Epithelial cell of proximal tubule (primary cell): Measurements from ENCODE around the gene C1RL. TPM values are rescaled to one million over a fixed set of nuclear protein-coding genes. Genes with fewer than 3 reads are reported as not detected.

ENCODE experiments used
- DNase-seq: peaks from one replicate; pipeline ENCODE4 v3.0.0-alpha.2; 2011; ENCODE audit warnings: low read depth
- H3K4me3 ChIP-seq: 2 replicates; pipeline ENCODE4 v1.5.1; 2011; ENCODE audit warnings: low read depth, mild to moderate bottlenecking, low read length
- total RNA-seq: library from RNA; depleted of rRNA; stranded (reverse); fragments of >200 nt; gene quantifications from 2 replicates; pipeline ENCODE4 v1.2.3, GENCODE V29; 2015
- TF ChIP-seq, protein P1 (sequence below): conservative IDR thresholded peaks from 2 replicates; pipeline ENCODE4 v1.5.1; 2012; ENCODE audit warnings: low read depth, mild to moderate bottlenecking, low read length

The C1RL gene
- total RNA-seq, 1 donor from 2014 or later, result 11.2 TPM

DNA sequence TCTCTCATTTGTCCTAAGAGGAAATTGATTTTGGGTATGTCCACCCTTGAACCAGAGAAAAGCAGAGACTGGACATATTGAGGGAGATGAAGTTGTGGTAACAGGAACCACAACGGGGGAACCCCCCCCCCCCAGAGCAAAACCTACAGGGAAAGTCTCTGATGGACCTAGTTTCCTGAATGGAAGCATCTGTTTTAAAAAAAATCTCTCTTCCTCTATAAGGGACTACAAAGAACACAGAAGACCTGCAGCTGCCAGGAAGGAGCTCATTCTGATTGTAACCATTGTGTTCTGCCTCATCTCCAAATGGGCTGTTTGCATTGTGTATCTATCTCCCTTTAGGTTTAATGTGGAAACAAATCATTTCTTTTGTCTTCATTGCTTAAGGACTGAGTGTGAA, 35.1 kb downstream of the C1RL start:
- DNase-seq, result no peak
- no peak overlapping the region for H3K4me3 ChIP-seq
- TF ChIP-seq, protein P1, sequence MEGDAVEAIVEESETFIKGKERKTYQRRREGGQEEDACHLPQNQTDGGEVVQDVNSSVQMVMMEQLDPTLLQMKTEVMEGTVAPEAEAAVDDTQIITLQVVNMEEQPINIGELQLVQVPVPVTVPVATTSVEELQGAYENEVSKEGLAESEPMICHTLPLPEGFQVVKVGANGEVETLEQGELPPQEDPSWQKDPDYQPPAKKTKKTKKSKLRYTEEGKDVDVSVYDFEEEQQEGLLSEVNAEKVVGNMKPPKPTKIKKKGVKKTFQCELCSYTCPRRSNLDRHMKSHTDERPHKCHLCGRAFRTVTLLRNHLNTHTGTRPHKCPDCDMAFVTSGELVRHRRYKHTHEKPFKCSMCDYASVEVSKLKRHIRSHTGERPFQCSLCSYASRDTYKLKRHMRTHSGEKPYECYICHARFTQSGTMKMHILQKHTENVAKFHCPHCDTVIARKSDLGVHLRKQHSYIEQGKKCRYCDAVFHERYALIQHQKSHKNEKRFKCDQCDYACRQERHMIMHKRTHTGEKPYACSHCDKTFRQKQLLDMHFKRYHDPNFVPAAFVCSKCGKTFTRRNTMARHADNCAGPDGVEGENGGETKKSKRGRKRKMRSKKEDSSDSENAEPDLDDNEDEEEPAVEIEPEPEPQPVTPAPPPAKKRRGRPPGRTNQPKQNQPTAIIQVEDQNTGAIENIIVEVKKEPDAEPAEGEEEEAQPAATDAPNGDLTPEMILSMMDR, result no peak

DNA sequence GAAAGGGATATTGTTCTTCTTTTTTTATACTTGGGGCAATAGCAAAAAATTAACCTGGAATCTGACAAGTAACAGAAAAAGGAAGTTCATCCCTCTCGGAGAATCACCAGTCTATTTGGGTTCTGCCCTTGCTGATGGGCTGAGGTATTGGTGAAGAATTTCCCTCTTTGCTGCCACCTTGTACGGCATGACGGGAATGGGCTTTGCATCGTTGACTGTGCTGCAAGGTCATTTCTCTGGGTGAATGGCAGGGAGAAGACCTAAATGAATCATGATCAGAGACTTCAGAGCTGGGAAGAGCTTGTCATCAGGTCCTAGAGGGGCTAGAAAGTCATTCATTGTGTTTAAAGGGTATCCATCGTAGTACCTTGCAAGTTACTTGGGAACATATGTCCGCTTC, 36.5 kb downstream of the C1RL start:
- TF ChIP-seq, protein P1, result no peak

DNA sequence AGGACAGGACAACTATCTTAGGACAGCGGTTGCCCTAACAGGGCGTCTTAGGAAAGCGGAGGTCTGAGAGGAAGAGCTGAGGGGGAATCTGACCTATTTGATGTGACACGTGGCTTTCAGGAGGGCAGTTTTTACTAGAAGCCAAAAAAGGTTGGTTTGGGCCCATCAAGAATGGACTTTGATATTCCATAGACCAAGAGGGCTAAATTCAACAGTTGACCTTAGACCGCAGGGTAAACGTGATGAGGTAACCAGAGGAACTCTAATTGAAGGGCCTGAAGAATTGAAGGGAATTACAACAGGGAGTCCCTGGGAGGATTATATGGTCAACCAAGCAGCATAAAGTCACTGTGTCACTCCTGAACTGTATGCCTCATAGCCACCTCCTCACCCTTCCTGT, 37.0 kb downstream of the C1RL start:
- no peak overlapping the region for H3K4me3 ChIP-seq
- no peak for DNase-seq
- TF ChIP-seq, protein P1, result no peak

More for the DNA sequence above, 36.5 kb downstream of the C1RL start:
- no peak overlapping the region for H3K4me3 ChIP-seq
- DNase-seq, result peak; percentile 25

DNA sequence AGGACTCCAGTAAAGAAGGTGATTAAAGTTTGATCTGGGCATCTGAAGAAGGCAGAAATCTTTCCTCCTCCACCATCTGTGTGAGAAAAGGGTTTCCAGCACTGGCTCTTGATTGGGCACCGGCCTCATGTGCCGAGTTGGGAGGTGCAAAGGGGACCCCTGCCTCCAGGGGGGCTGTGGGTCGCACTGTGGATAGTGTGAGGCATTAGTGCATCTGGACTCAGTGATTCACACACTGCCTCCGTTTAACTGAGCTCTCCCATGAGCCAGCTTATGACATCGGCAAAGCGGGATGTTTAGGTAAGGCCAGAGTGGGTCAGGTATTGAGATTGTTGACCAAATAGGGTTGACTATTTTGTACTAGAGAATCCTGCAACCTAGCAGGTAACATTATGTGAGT, 39.6 kb downstream of the C1RL start:
- no peak for DNase-seq
- TF ChIP-seq, protein P1, result no peak
- H3K4me3 ChIP-seq, result no peak overlapping the region

DNA sequence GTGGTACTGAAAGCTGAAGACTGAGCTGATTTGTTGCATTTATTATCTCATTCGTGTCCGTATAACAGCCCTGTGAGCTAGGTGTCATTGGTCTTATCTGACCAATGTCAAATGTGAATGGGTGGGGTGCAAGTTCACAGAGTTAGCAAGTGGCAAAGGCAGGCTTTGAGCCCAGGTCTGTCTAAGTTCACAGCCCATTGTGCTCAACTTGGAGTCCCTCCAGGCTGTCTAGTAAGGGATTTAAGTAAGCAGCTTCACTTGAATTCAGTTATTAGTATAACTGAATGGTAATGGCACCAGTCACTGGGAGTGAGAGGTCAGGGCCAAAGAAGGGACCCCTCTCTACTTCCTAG, 40.0 kb downstream of the C1RL start:
- DNase-seq, result no peak
- TF ChIP-seq, protein P1, result no peak

DNA sequence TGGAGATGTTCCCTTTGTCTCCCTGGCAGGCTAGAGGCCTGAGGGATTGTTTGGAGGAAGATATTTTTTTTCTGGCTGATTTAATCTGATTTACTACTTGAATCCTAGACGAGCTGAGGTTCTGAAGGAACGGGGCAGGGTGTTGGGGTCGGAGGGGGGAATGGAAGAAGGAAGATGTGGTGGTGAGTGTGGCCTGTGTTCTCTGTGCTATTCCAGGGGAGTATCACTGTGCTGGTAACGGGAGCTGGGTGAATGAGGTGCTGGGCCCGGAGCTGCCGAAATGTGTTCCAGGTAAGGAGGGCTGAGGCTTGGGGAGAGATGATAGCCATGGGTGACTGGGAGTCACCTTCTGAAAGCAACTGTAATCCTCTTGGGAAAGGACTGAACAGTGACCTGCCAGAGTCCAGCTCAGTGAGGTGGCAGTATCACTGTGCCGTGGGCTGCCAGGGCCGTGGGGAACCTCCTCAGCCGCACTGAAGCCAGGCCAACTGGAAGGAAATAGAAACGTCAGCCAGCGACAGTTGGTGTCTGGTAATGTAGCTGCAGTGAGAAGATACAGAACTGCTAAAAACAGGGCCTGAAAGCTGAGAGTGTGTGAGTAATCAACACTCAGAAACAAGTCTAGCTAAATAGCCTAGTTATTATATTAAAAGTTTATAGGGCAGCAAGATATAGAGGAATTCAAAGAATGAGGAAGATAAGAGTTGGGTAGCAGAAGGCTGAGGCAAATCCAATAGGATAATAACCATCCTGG, 40.6 kb downstream of the C1RL start:
- H3K4me3 ChIP-seq, result no peak overlapping the region
- DNase-seq, result no peak
- TF ChIP-seq, protein P1, result no peak

More for the DNA sequence above, 40.0 kb downstream of the C1RL start:
- H3K4me3 ChIP-seq, result no peak overlapping the region

DNA sequence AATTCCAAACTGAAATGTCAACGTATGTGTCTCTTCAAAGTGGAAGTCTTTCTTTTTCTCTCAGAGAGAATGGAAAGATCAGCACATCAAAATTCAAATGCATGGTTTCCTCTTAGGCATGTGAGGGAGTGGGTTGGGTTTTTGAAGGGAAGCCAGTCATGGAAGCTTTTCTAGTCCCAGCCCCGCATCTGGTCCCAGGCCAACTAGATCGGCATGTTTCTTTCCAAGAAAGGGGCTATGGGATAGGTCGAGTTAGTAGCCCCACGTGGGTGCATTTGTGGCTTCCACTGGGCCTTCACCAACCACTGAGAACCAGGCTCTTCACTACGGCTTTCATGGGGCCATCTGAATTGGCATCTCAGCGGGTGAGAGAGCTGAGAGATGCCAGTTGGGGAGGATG, 41.9 kb downstream of the C1RL start:
- DNase-seq, result no peak
- no peak overlapping the region for H3K4me3 ChIP-seq
- TF ChIP-seq, protein P1, result no peak
